NCI-H146 (cell line): Measurements from ENCODE around the gene TRIM43.
"Not testable (repeated sequence)": the region's sequence is repeated elsewhere in the genome, so short reads cannot be mapped to it uniquely, and the experiment has no call there.

Experiments used
- DNase-seq: peaks from one replicate; lab custom pipeline; 2025; lab: John Stamatoyannopoulos, UW

Gene TRIM43

DNA sequence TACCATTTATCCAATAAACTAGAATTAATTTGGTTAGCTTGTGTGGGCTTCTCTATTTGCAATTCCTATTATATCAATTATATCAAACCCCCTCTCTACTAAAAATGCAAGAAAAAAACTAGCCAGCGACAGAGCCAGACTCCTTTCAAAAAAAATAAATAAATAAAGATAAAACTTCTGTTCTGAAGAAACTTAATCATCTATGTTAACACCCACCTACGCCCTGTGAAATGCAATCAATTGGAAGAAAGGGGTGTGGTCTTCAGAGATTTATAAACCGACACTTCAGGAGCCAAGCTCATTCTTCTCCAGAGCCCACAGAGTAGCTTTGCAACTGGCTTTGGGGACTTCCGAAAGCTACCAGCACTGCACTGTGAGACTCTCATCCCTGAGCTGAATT is at the start of gene TRIM43:
Gene TRIM43 (plus strand): TSS at position 301 of the 400 bp plus-strand sequence. CDS start 2,023 bp downstream, outside the sequence.
- not testable (repeated sequence) for DNase-seq

DNA sequence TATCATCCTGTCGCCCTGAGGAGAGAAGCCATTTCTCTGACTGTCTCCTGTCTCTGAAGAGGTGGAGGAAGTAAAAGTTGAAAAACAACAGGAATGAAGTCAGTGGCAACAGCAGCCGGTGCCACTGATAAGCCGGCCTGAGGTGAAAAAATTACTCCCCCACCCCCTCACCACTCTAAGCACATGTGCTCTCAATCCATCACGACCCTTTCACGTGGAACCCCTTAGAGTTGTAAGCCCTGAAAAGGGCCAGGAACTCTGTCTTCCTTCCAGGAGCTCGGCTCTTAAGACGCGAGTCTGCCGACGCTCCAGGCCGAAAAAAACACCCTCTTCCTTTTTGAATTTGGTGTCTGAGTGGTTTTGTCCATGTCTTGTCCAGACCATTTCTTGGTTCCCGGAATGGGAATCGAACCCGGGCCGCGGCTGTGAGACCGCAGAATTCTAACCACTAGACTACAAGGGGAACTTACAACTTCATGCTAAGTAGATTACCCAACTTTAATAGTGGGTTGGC is 40.7 kb upstream of the TRIM43 start:
- DNase-seq: peak; percentile 6

DNA sequence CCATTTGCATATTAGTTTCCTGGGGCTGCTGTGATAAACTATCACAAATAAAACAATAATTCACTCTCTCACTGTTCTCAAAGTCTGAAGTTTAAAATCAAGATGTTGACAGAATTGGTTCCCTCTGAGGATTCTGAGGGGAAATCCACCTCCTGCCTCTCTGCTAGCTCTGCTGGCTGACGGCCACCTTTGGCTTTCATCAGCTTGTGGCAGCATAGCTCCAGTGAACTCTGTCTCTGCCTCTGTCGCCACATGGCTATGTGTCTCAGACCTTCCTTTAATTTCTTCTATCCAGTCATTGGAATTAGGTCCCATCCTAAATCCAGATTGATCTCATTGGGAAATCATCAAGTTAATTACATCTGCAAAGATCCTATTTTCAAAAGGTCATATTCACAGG is 38.9 kb upstream of the TRIM43 start:
- DNase-seq: no peak

DNA sequence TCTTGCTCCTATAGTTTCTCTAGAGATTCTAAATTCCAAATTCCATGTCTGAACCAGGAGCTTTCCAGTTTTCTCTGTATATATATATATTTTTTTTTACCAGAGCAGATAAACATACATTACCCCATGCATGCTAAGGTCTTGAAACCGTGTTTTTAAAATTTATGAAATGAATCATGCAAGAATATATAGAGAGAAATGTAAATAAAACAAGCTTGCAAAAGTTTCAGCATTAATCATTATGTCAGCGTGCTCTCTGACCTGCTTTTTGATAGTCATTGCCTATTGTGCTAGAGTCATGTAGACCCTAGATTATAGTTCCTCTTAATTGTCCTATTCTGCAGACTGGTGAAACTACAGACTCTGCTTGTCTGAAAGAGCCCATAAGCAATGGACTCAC is 22.6 kb upstream of the TRIM43 start:
- no peak for DNase-seq

DNA sequence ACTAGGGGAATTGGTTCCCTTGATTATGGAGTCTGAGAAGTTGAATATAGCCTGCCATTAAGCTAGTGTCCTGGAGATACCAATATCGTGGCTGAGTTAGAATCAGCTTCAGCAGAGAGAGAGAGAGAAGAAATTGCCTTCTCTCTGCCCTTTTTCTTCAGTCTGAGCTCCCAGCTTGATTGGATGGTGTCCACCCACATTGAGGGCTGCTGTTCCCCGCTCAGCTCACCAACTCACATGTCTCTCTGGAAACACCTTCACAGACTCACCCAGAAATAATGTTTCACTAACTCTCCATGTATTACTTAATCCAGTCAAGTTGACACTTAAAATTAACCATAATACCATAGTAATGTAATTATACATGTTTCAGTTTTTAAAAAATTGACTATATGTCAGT is 17.9 kb upstream of the TRIM43 start:
- DNase-seq: no peak

DNA sequence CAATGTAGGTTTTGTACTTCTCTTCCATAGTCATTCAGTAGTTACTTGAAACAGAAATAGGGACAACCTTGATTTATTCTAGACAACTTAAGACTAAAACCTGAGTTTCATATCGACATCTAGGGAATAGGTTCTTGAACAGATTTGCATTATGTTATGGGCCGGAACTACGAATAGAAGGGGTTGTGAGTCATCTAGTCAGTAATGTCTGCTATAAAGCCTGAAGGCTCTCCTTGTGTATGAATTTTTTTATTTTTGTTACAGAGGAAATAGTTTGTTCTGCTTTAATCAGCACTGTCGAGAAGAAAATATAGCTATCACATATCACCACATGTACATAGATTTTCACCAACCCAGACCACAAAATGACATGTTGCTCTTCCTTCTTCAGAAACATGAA is 17.3 kb upstream of the TRIM43 start:
- DNase-seq: no peak

DNA sequence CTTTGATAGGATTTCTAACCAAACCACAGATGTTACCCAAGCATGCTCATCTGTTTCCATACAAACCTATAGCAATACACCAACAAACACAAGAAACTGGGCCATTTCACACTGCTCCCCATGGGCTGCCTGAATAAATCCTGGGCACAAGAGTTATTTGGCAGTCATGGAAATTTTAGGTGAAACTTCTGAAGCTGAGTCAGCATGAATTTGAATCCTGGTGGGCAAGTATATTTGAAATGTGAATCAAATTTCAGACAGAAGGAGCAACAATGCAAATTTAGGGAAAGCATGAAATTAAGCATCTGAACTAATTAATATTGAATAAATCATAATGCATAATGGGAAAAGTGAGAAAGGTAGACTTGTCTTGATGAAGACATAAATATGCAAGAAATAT is 15.9 kb upstream of the TRIM43 start:
- DNase-seq: no peak

DNA sequence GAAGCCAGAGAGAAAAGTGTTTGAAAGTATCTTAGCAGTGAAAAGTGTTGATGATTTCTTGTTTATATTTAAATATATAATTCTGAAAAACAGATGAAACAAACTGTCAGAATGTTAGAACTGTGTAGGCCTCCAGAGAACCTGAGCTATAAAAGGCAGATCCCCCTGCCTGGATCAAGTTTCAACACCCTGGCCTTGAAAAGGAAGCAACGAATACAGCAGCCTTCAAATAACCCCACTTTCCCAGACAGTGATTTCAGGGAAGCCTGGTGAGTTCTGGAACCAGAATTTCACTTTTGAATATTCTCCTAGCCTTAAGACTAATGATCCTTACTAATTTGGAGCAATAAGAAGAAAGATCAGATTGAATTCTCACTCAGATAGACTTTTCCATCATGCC is 13.3 kb upstream of the TRIM43 start:
- DNase-seq: no peak

DNA sequence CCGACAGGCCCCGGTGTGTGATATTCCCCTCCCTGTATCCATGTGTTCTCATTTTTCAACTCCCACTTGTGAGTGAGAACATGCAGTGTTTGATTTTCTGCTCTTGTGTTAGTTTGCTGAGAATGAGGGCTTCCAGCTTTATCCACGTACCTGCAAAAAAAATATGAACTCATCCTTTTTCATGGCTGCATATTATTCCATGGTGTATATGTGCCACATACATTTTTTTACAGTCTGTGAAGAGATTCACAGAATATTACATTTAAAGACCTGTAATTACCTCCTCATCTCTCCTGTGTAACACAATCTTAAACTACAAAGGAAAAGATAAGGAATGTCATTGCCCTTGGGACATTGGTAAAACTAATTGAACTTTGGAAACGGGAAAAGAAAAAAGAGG is 8.3 kb upstream of the TRIM43 start:
- not testable (repeated sequence) for DNase-seq

DNA sequence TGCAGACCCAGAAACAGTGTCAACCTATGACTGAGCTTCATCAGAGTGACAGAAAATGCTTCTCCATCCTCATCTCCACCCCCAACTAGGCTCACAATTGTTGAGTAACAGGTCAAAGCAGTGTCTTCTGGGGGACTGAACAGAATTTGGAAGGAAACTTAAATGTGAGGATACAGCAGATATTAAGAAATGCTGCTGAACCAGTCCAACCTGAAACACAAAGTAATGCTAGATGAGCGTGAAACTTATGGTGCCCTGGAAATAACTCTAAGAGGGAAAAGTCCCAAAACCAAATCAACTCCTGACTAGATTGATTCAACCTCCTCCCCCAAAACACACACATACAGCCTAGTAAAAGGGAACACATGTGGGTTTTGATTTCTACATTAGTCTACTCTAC is 7.5 kb upstream of the TRIM43 start:
- not testable (repeated sequence) for DNase-seq

DNA sequence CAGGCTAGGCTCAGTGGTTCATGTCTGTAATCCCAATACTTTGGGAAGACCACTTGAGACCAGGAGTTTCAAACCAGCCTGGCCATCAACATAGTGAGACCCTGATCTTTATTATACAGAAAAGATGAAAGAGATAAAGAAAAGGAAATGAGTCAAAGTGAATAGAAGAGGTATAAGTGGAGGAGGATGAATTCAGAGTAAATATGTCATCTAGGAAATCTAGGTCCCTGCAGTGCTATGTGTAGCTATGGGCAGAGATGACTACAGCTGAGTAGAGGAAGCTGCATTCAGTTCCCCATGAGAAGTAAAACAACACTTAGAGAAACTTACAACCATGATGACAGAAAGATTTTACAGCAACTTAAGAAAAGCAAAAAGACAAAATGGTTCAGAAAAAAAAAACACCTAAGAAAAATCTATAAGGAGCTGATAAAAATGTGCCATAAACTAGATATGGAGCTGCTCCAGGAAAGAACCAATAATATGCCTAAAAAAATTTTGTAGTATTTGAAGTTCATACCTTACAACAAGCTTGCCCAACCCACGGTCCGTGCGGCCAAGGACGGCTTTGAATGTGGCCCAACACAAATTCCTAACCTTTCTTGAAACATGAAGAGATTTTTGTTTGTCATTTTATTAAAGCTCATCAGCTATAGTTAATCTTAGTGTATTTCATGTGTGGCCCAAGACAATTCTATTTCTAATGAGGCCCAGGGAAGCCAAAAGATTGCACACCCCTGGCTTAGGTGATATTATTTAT is 1.8 kb upstream of the TRIM43 start:
- DNase-seq: not testable (repeated sequence)

DNA sequence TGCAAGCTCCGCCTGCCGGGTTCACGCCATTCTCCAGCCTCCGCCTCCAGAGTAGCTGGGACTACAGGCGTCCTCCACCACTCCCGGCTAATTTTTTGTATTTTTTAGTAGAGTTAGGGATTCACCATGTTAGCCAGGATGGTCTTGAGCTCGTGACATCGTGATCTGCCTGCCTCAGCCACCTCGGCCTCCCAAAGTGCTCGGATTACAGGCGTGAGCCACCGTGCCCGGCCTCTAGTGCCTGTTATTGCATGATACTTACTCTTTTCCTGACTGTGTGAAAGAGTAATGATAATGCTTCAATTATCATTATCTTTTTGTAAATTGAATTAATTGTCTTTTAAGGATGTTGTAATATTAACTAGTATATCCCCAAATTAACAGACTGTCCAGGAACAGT is 1.2 kb downstream of the TRIM43 start:
- DNase-seq: not testable (repeated sequence)

DNA sequence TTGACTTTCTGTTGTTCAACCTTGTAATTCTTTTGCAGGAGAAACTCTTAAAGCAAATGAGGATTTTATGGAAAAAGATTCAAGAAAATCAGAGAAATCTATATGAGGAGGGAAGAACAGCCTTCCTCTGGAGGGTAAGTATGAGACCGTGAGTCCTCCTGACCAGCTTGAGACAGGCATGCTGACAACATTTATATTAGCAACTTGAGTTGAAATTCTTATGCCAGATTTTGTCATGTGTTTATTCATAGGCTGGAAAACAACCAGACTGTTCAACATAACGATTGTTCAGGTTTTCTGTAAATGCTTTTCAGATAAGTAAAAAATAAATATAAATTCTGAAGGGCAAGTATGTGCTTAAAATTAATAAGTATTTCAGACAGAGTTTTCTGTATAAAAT is 3.2 kb downstream of the TRIM43 start:
- DNase-seq: not testable (repeated sequence)

DNA sequence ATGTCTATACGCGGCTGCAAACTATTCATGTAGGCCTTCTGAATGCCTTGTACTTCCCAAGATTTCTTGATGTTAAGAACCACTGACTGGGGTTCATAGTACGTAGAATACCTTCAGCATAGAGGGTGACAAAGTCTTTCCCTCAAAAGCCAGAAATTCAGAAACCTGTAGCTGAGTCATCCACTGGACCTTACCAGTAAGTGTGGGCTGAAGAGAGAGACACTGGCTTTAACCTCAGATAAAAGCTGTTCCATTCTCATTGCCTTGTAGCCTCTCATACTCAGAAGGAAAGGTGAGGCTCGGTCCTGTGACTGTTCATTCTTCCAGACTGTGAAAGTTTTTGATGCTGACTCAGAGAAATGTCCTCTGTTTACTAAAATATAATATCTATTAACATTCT is 9.5 kb downstream of the TRIM43 start:
- not testable (repeated sequence) for DNase-seq

DNA sequence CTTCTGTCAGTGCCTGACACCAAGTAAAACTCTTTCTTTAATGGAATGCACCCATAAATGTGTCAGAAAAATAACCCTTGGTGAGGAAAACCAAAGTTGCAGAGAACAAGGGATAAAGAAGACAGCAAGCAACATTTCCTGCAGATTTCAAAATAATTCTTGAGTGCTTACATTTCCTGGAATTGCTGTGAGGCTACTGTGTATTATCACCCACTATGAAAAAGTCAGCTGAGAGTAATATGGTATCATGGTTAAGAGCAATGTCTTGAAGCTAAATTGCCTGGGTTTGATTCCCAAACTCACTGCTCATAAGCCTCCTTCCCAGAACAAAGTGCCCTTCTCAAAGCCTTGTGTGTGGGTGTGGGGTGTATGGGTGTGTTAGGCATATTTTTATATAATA is 10.3 kb downstream of the TRIM43 start:
- not testable (repeated sequence) for DNase-seq

DNA sequence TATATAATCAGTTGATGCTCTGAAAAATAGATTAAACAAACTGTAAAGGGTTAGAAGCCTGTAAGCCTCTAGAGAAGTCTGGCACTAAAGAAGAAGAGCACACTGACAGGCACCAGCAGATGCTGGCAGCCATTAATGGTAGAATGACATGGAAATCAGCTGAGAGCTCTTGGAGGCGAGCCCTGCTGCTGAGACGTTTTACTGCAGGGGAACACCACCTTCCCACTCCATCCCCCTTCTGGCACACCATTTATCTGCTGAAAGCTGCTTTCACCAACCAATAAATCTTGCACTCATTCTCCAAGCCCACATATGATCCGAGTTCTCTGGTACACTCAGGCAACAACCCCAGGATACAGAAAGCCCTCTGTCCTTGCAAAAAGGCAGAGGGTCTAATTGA is 16.6 kb downstream of the TRIM43 start:
- DNase-seq: not testable (repeated sequence)

DNA sequence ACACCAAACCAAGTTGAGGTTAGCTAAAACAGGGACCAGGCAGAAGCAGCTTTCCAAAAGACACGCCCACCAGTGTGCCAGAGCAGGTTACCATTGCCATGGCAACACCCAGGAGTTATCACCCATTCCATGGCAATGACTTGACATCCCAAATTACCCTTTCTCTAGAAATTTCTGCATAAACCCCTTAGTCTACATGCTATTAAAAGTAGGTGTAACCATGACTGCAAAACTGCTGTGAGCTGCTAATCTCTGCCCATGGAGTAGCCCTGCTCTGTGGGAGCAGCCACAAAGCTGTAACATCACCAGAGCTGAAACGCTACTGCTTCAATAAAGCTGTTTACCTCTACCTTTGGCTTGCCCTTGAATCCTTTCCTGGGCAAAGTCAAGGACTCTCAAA is 18.0 kb downstream of the TRIM43 start:
- not testable (repeated sequence) for DNase-seq

DNA sequence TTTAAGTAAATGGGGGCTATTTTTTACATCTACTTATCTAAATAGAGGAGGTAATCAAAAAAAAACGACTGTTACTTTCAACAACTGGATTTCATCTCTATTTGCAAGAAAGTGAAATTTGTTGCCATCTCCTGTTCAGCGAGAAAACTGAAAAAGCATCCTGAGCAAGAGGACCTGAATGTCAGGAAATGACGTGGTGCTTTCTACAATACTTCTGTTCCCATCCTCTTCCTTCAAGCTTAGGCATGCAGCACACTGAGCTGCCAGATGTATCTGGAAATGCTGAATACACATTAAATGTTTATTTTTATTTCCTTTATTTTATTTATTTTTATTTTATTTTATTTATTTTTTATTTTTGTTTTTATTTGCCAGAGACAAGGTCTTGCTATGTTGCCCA is 21.2 kb downstream of the TRIM43 start:
- not testable (repeated sequence) for DNase-seq

DNA sequence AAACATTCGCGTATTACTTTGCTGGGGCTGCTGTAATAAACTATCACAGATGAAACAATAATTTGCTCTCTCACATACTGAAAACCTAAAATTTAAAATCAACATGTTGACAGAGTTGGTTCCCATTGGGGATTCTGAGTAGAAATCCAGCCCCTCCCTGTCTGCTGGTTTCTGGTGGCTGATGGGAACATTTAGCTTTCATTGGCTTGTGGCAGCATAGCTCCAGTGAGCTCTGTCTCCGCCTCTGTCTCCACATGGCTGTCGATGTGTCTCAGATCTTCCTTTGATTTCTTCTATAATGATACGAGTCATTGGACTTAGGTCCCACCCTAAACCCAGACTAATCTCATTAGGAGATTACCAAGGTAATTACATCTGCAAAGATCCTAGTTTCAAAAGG is 30.9 kb downstream of the TRIM43 start:
- not testable (repeated sequence) for DNase-seq

DNA sequence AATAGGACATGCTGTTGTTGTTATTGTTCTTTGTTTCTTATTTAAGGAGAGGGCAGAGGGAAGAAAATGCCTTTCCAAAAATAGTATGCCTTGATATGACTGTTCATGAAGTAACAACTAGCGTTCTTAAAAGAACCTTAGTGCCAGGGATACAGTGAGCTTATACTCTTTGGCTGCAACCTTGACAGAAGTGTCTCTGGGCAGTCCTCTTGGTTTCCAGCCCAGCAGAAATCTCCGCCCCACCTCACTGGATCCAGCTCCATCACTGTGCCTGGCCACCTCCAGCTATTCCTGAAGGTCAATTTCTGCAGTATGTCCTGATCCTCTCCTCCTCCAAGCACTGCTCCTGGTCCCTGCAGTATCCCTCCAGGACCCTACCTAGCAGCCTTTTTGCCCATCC is 39.2 kb downstream of the TRIM43 start:
- not testable (repeated sequence) for DNase-seq

DNA sequence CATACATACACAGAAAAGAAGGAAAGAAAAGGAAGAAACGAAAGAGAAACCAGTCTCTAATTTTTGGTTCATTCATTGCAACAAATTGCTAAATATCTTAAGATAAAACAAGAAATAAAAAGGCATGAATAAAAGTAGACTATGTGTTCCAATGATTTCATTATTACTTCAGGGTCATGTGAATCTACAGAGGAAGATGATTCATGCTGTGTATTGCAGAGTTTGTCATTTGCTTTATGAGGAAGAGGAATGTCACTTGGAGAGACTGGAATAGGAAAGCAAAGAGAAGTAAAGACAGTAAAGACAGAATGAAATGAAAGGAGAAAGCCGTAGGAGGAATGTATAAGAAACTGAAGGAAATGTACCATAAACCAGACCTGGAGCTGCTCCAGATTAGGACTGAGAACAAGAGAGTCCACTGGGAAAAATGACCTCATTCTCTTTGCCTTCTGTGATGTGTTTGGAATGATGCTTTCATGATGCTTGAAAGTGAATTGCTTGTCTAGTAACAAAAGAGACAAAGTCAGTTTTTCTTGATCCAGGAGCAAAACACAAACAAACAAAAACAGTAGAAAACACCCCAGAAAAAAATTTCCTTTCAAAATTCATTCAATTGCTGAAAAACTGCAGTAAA is 41.9 kb downstream of the TRIM43 start:
- not testable (repeated sequence) for DNase-seq

DNA sequence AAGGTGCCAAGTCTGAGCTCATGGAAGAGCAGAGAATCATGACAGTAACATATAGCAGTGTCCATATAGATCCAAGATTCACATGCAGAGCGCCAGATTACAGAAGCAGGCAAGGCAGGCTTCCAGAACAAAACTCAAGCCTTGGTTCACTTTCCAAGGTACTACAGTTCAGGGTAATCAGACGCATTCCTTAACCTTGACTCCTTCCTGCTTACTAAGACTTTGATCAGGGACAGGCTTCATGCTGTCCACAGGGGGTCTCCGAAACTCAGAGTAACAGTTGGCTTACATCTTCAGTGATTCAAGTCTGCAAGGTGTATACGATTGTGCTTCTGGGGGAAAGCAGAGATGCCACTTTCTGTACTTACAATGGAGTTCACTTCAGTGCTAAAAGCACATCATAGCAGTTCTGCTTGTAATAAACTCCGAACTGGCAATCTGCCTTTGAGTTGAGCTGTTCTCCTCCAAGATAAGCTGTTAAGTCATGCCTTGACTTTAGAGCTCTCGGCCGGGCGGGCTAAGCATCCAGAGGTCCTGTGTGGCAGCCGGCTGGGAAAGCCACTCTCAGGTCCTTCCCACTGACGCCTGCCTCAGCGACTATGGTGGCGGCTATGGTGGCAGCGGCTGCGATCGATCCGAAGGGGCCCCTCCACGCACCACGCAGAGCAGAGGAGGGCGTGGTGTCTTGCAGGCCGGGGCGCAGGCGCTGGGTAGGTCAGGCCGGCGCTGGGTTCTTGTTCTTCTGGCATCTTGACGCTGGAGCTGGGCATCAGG is 48.9 kb downstream of the TRIM43 start:
- not testable (repeated sequence) for DNase-seq

DNA sequence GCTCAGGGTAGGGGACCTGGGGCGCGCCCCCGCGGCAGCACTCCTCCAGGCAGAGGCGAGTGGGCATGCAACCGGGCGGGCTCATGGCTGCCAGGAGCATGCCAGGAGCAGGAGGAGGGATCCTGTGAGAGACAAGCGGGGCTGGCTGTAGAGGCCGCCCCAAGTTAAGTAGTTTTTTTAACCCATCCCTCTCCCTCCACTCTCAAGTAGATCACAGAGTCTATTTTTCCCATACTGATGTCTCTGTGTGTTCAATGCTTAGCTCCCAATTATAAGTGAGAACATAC is 49.4 kb downstream of the TRIM43 start:
- not testable (repeated sequence) for DNase-seq
